ENCODE measurements around the gene PPEF1. TPM values are rescaled to one million over a fixed set of nuclear protein-coding genes. Genes with fewer than 3 reads are reported as not detected.

PPEF1 gene
- total and polyA plus RNA-seq, 2 experiments from 2014 or later = 0.76 TPM; not detected in 1

DNA sequence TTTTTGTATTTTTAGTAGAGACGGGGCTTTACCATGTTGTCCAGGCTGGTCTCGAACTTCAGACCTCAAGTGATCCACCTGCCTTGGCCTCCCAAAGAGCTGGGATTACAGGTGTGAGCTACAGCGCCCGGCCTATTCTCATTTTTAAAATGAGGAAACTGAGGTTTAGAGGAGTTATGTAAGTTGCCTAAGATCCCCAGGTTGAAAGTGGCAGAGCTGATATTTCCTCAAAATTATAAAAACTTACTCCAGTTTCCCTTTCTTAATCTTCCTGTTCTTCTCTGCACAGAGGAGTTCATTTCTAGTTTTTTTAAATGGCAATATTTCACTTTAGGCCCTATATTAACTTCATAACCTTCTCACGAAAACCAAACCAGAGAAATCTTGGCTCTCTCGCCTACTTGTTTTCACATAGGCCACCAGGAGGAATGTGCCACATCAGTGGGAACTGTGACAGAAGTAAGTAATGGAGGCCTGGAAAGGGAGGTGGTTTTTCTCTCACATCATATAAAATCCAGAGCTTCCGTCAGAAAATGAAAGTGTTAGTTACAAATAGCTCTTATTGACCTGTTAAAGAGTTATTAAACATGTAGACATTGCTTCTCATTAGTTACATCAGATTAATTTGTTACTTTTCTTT, 19.5 kb upstream of the PPEF1 start:
- no peaks in the 10 kb centered on the region for H3K27me3 ChIP-seq (ENCODE audit: insufficient read depth)
- H3K4me3 ChIP-seq = no peak overlapping the region
- Mint-ChIP-seq H3K36me3 (ENCODE audit: low read depth) (no peaks in the 10 kb centered on the region), H3K27ac (no peak overlapping the region), H3K4me1 (peaks cover 4% of the 10 kb centered on the region), H3K27me3 (ENCODE audit: insufficient read depth, low read depth, poor library complexity) (no peaks in the 10 kb centered on the region), H3K9me3 (no peaks in the 10 kb centered on the region), H3K4me3 (no peak overlapping the region)
- no peaks in the 10 kb centered on the region for H3K9me2 ChIP-seq (ENCODE audit: insufficient read depth)
- no peaks in the 10 kb centered on the region for H3F3A ChIP-seq (replicated peaks; ENCODE audit: low read depth)
- no peaks in the 10 kb centered on the region for H4K20me1 ChIP-seq (replicated peaks; ENCODE audit: insufficient read depth)
- H3K4me1 ChIP-seq (ENCODE audit: insufficient read depth) = no peaks in the 10 kb centered on the region
- no peak overlapping the region for H3K4me2 ChIP-seq
- no peak for DNase-seq (ENCODE audit: low spot score)
- no peak for TF ChIP-seq ZNF114 (CRISPR knock-in tag; IDR thresholded peaks at IDR 0.05)
- TF ChIP-seq, protein P1, sequence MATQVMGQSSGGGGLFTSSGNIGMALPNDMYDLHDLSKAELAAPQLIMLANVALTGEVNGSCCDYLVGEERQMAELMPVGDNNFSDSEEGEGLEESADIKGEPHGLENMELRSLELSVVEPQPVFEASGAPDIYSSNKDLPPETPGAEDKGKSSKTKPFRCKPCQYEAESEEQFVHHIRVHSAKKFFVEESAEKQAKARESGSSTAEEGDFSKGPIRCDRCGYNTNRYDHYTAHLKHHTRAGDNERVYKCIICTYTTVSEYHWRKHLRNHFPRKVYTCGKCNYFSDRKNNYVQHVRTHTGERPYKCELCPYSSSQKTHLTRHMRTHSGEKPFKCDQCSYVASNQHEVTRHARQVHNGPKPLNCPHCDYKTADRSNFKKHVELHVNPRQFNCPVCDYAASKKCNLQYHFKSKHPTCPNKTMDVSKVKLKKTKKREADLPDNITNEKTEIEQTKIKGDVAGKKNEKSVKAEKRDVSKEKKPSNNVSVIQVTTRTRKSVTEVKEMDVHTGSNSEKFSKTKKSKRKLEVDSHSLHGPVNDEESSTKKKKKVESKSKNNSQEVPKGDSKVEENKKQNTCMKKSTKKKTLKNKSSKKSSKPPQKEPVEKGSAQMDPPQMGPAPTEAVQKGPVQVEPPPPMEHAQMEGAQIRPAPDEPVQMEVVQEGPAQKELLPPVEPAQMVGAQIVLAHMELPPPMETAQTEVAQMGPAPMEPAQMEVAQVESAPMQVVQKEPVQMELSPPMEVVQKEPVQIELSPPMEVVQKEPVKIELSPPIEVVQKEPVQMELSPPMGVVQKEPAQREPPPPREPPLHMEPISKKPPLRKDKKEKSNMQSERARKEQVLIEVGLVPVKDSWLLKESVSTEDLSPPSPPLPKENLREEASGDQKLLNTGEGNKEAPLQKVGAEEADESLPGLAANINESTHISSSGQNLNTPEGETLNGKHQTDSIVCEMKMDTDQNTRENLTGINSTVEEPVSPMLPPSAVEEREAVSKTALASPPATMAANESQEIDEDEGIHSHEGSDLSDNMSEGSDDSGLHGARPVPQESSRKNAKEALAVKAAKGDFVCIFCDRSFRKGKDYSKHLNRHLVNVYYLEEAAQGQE (IDR thresholded peaks at IDR 0.05; ENCODE audit: unreplicated experiment) = no peak
- no peak for TF ChIP-seq ZNF331 (CRISPR knock-in tag; IDR thresholded peaks at IDR 0.05; ENCODE audit: low read depth)
- TF ChIP-seq EZH2phosphoT487 (IDR thresholded peaks at IDR 0.05; ENCODE audit: unreplicated experiment) = no peak
- no peak for TF ChIP-seq ETS1 (IDR thresholded peaks at IDR 0.05)
- TF ChIP-seq EZH2 (IDR thresholded peaks at IDR 0.05; ENCODE audit: low read depth, unreplicated experiment) = no peak
- no peak for TF ChIP-seq JUNB (IDR thresholded peaks at IDR 0.05; ENCODE audit: unreplicated experiment)
- TF ChIP-seq NANOG (IDR thresholded peaks at IDR 0.05; ENCODE audit: borderline replicate concordance) = no peak
- no peak for TF ChIP-seq CREB1 (CRISPR knock-in tag; IDR thresholded peaks at IDR 0.05; ENCODE audit: low read depth)
- no peak for TF ChIP-seq POLR2AphosphoS5 (IDR thresholded peaks at IDR 0.05; ENCODE audit: low read depth)
- TF ChIP-seq, protein P2, sequence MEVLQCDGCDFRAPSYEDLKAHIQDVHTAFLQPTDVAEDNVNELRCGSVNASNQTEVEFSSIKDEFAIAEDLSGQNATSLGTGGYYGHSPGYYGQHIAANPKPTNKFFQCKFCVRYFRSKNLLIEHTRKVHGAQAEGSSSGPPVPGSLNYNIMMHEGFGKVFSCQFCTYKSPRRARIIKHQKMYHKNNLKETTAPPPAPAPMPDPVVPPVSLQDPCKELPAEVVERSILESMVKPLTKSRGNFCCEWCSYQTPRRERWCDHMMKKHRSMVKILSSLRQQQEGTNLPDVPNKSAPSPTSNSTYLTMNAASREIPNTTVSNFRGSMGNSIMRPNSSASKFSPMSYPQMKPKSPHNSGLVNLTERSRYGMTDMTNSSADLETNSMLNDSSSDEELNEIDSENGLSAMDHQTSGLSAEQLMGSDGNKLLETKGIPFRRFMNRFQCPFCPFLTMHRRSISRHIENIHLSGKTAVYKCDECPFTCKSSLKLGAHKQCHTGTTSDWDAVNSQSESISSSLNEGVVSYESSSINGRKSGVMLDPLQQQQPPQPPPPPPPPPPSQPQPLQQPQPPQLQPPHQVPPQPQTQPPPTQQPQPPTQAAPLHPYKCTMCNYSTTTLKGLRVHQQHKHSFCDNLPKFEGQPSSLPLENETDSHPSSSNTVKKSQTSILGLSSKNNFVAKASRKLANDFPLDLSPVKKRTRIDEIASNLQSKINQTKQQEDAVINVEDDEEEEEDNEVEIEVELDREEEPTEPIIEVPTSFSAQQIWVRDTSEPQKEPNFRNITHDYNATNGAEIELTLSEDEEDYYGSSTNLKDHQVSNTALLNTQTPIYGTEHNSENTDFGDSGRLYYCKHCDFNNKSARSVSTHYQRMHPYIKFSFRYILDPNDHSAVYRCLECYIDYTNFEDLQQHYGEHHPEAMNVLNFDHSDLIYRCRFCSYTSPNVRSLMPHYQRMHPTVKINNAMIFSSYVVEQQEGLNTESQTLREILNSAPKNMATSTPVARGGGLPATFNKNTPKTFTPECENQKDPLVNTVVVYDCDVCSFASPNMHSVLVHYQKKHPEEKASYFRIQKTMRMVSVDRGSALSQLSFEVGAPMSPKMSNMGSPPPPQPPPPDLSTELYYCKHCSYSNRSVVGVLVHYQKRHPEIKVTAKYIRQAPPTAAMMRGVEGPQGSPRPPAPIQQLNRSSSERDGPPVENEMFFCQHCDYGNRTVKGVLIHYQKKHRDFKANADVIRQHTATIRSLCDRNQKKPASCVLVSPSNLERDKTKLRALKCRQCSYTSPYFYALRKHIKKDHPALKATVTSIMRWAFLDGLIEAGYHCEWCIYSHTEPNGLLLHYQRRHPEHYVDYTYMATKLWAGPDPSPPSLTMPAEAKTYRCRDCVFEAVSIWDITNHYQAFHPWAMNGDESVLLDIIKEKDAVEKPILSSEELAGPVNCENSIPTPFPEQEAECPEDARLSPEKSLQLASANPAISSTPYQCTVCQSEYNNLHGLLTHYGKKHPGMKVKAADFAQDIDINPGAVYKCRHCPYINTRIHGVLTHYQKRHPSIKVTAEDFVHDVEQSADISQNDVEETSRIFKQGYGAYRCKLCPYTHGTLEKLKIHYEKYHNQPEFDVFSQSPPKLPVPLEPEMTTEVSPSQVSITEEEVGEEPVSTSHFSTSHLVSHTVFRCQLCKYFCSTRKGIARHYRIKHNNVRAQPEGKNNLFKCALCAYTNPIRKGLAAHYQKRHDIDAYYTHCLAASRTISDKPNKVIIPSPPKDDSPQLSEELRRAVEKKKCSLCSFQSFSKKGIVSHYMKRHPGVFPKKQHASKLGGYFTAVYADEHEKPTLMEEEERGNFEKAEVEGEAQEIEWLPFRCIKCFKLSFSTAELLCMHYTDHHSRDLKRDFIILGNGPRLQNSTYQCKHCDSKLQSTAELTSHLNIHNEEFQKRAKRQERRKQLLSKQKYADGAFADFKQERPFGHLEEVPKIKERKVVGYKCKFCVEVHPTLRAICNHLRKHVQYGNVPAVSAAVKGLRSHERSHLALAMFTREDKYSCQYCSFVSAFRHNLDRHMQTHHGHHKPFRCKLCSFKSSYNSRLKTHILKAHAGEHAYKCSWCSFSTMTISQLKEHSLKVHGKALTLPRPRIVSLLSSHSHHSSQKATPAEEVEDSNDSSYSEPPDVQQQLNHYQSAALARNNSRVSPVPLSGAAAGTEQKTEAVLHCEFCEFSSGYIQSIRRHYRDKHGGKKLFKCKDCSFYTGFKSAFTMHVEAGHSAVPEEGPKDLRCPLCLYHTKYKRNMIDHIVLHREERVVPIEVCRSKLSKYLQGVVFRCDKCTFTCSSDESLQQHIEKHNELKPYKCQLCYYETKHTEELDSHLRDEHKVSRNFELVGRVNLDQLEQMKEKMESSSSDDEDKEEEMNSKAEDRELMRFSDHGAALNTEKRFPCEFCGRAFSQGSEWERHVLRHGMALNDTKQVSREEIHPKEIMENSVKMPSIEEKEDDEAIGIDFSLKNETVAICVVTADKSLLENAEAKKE (CRISPR knock-in tag; IDR thresholded peaks at IDR 0.05) = no peak
- TF ChIP-seq STAT1 (IDR thresholded peaks at IDR 0.05; ENCODE audit: unreplicated experiment) = no peak
- TF ChIP-seq, protein P3, sequence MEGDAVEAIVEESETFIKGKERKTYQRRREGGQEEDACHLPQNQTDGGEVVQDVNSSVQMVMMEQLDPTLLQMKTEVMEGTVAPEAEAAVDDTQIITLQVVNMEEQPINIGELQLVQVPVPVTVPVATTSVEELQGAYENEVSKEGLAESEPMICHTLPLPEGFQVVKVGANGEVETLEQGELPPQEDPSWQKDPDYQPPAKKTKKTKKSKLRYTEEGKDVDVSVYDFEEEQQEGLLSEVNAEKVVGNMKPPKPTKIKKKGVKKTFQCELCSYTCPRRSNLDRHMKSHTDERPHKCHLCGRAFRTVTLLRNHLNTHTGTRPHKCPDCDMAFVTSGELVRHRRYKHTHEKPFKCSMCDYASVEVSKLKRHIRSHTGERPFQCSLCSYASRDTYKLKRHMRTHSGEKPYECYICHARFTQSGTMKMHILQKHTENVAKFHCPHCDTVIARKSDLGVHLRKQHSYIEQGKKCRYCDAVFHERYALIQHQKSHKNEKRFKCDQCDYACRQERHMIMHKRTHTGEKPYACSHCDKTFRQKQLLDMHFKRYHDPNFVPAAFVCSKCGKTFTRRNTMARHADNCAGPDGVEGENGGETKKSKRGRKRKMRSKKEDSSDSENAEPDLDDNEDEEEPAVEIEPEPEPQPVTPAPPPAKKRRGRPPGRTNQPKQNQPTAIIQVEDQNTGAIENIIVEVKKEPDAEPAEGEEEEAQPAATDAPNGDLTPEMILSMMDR (conservative IDR thresholded peaks at IDR 0.05; ENCODE audit: low read depth in 2 of 2) = no peak
- H3K36me3 ChIP-seq (ENCODE audit: insufficient read depth) = no peaks in the 10 kb centered on the region
- no peak overlapping the region for H2AFZ ChIP-seq
- H3K27ac ChIP-seq (ENCODE audit: low read depth) = no peak overlapping the region
- H3K79me2 ChIP-seq (replicated peaks; ENCODE audit: insufficient read depth) = no peaks in the 10 kb centered on the region
- no peak for ATAC-seq

All from GM23338 (cell line).